Astrocyte of the cerebellum (primary cell): ENCODE data around the gene PIGL.
"Not testable (repeated sequence)": the region's sequence is repeated elsewhere in the genome, so short reads cannot be mapped to it uniquely, and the experiment has no call there.

Experiments
- DNase-seq: peaks from one replicate; pipeline ENCODE4 v3.0.0-alpha.2; 2011; ENCODE audit warnings: low read depth
- H3K4me3 ChIP-seq: 2 replicates; pipeline ENCODE4 v1.5.1; 2011; ENCODE audit warnings: mild to moderate bottlenecking, low read depth, low read length, moderate library complexity
- in situ Hi-C: cut with HindIII; loops from 2 replicates; pipeline ENCODE4 v1.10.0; 2017; ENCODE audit warnings: low sequenced_read_pairs
- TF ChIP-seq, protein P1 (sequence below): IDR thresholded peaks from 2 replicates; pipeline ENCODE4 v1.5.1; 2012; ENCODE audit warnings: low read length, low read depth, moderate library complexity, mild to moderate bottlenecking; ENCODE audit errors: missing control alignments

Gene PIGL

DNA sequence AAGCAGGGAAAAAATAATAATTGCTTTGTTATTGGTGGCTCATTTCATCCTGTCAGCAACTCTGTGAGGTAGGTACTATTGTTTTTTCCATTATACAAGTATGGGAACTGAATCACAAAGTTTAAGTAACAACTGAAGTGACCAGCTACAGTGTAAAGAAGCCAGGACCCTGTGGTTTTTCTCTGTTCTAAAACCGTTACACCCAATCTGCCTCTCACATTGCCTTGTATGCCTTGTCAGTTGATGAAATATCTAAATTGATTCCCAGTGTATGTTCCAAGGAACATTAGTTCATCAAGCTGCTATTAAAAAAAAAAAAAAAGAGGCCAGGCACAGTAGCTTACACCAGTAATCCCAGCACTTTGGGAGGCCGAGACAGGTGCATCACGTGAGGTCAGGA, 5.4 kb downstream of the PIGL start:
- in situ Hi-C loops, result no loop called here
- DNase-seq, result no peak

DNA sequence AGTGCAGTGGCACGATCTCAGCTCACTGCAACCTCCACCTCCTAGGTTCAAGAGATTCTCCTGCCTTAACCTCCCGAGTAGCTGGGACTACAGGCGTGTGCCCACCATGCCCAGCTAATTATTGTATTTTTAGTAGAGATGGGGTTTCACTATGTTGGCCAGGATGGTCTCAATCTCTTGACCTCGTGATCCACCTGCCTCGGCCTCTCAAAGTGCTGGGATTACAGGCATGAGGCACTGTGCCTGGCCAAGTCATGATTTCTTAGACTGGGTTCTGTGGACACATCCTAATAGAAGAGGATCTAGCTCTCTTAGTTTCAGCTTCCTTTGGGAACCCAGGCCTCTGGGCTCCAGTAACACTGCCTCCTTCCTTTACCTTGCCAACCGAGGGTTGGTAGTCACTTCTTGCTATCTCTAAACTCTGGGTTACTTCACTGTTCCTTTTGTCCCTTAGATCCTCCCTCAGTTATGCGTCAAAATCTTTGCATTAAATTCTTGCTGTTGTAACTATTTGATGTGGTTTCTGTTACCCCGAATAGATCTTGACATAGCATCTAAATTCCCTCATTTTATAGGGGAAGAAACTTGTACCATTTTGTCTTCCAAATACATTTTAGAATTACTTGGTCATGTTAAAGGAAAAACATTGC, 13.0 kb downstream of the PIGL start:
- DNase-seq, result not testable (repeated sequence)

More for the DNA sequence above, 5.4 kb downstream of the PIGL start:
- TF ChIP-seq, protein P1, sequence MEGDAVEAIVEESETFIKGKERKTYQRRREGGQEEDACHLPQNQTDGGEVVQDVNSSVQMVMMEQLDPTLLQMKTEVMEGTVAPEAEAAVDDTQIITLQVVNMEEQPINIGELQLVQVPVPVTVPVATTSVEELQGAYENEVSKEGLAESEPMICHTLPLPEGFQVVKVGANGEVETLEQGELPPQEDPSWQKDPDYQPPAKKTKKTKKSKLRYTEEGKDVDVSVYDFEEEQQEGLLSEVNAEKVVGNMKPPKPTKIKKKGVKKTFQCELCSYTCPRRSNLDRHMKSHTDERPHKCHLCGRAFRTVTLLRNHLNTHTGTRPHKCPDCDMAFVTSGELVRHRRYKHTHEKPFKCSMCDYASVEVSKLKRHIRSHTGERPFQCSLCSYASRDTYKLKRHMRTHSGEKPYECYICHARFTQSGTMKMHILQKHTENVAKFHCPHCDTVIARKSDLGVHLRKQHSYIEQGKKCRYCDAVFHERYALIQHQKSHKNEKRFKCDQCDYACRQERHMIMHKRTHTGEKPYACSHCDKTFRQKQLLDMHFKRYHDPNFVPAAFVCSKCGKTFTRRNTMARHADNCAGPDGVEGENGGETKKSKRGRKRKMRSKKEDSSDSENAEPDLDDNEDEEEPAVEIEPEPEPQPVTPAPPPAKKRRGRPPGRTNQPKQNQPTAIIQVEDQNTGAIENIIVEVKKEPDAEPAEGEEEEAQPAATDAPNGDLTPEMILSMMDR, result no peak
- H3K4me3 ChIP-seq, result no peak overlapping the region

DNA sequence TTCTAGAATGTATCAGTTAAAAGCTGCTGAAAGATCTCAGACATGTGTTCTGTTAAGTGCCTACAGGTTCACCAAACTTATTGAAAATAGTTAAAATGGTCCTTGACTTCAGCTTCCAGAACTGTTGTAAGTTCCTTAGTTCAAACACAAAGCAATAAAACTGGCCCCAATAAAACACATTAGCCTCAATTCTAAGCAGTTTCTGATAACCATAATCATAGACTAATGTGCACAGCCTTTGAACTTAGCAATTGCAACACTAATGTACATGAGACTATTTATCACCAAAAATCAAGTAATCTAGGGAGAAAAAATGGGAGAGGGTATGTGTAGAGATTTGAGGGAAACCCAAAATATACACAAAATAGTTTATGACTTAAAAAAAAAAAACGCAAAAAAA, 15.4 kb downstream of the PIGL start:
- no peak overlapping the region for H3K4me3 ChIP-seq
- TF ChIP-seq, protein P1, result no peak
- no peak for DNase-seq
- in situ Hi-C loops, result no loop called here

More for the DNA sequence above, 13.0 kb downstream of the PIGL start:
- H3K4me3 ChIP-seq, in situ Hi-C loops: not testable (repeated sequence)

DNA sequence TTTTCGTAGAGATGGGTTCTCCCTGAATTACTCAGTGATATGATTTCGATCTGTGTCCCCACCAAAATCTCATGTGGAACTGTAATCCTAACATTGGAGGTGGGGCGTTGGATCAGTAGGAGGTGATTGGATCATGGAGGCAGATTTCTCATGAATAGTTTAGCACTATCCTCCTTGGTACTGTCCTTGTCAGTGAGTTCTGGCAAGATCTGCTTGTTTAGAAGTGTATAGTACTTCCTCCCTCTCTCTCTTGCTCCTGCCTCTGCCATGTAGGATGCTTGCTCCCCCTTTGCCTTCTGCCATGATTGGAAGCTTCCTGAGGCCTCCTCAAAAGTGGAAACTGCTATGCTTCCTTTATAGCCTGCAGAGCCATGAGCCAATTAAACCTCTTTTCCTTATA, 22.9 kb downstream of the PIGL start:
- no peak overlapping the region for H3K4me3 ChIP-seq
- in situ Hi-C loops, result no loop called here
- no peak for DNase-seq
- TF ChIP-seq, protein P1, result no peak

DNA sequence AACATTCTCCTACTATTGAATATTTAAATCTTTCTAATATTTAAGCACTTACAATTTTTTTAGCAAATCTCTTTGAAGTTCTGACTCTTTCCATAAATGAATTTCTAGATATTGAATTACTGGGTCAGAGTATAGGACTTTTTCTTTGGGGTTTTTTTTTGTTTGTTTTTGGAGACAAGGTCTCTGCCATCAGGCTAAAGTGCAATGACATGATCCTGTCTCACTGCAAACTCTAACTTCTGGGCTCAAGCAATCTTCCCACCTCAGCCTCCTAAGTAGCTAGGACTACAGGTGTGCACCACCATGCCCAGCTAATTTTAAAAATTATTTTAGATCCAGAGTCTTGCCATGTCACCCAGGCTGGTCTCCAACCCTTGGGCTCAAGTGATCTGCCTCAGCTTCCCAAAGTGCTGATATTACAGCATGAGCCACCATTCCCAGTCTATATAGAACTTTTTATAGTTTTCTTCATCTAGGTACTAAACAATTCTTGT, 24.9 kb downstream of the PIGL start:
- in situ Hi-C loops, result no loop called here
- TF ChIP-seq, protein P1, result no peak
- no peak for DNase-seq
- H3K4me3 ChIP-seq, result no peak overlapping the region

DNA sequence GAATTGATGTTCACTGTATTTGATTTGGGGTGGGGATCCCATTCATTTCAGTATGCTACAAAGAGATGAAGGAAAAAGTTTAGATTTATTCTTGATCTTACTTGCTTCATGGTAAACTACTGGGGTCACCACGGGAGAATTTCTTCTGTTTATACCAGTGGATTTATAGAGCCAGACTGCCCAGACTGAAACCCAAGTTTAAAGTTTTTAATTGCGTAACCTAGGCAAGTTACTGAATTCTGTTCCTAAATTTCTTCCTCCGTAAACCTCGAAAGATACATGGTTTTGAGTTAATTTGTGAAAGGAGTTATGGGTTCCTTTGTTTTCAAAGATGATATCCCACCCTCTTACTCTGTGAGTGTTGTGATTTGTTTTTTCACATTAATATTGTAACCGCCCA, 26.4 kb downstream of the PIGL start:
- no peak for DNase-seq
- no peak overlapping the region for H3K4me3 ChIP-seq
- in situ Hi-C loops, result no loop called here
- TF ChIP-seq, protein P1, result no peak

DNA sequence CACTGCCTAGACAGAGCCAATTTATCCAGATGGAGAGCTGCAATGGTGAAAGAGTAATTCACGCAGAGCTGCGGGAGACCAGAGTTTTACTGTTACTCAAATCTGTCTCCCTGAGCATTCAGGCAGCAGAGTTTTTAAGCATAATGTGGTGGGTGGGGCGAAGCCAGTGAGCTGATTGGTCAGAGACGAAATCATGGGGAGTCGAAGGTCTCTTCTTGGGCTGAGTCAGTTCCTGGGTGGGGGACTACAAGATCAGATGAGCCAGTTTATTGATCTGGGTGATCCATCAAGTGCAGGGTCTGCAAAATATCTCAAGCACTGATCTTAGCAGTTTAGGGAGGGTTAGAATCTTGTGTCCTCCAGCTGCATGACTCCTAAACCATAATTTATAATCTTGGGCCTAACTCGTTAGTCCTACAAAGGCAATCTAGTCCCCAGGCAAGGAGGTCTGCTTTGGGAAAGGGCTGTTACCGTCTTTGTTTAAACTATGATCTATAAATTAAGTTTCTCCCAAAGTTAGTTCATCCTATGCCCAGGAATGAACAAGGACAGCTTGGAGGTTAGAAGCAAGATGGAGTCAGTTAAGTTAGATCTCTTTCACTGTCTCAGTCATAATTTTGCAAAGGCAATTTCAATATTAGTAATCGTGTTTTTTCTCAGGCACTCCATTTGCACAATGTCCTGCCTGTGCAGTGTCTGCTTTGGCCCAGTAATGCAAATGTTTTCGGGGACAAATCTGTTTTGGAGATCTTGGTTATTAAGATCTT, 27.0 kb downstream of the PIGL start:
- in situ Hi-C loops, result no loop called here
- no peak overlapping the region for H3K4me3 ChIP-seq
- no peak for DNase-seq
- TF ChIP-seq, protein P1, result no peak
